Measurements from ENCODE around the gene IFITM10. TPM values are rescaled to one million over a fixed set of nuclear protein-coding genes. Genes with fewer than 3 reads are reported as not detected.
A peak's percentile ranks its signal among the peaks of the same experiment; 100 is the strongest.

IFITM10 gene
- total RNA-seq, 1 experiment from 2014 or later = 0.59 TPM

DNA sequence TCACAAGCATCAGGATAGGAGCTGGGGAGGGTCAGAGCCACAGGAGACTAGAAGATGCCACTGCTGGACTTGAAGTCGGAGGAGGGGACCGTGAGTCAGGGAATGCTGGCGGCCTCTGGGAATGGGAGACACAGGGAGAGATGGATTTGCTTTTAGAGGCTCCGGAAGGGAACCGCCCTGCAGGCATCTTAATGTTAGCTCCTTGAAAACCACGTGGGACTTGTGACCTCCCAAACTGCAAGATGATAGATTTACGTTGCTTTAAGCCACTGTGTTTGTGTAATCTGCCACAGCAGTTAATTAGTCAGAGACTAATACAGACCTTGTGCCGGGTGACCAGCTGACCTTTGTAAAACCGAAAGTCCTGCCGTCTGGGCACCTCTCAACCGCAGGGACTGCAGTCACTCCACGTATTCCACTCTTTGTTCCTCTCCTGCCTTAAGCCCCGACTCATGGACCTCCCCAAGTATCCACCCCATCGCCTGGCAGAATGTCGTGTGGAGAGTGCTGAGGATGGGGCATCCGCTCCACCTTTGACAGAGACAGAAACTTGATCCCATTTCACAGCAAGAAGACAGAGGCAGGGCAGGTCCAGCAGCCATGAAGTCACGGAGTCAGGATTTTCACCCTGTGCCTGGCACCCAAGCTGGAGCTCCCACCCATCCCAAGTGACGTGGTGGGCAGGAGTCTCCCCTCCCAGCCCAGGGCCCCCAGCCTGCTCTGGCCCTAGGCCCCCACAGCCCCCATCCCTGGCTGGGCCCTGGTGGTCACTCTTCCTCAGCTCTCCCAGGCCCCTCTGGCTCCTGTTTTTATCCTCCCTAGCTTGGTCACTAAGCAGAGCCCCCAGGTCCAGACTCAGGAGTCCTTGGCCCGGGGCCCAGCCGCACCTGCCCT, 32.7 kb upstream of the IFITM10 start:
- no peak overlapping the region for H3K4me3 Mint-ChIP-seq
- Histone ChIP-seq H2AFZ (ENCODE audit: low read length) (no peak overlapping the region), H2BK20ac (ENCODE audit: low read depth, low read length, poor library complexity, severe bottlenecking) (no peak overlapping the region), H2BK12ac (ENCODE audit: insufficient read length, low read depth, low read length) (no peak overlapping the region), H3T11ph (ENCODE audit: low read length) (no peak overlapping the region), H2BK5ac (ENCODE audit: insufficient read length, low read length) (no peak overlapping the region), H3K79me1 (ENCODE audit: insufficient read depth, low read depth, low read length, poor library complexity, severe bottlenecking) (no peaks in the 10 kb centered on the region), H3K79me2 (ENCODE audit: insufficient read depth, low read length) (no peaks in the 10 kb centered on the region), H3K27ac (ENCODE audit: insufficient read length, low read depth, low read length) (no peak overlapping the region), H4K8ac (replicated peaks; ENCODE audit: insufficient read length, low read depth, low read length) (no peak overlapping the region), H2AK5ac (ENCODE audit: insufficient read length, low read length) (no peak overlapping the region), H3K4ac (ENCODE audit: low read depth, low read length) (no peak overlapping the region), H3K27me3 (ENCODE audit: insufficient read depth, low read length) (no peaks in the 10 kb centered on the region), H3K9me3 (ENCODE audit: control insufficient read depth, low read depth, low read length) (no peaks in the 10 kb centered on the region), H3K23ac (ENCODE audit: insufficient read length, low read depth, low read length) (no peak overlapping the region), H3K14ac (ENCODE audit: insufficient read depth, low read length) (no peak overlapping the region), H2BK120ac (ENCODE audit: low read depth, low read length, poor library complexity, severe bottlenecking) (no peak overlapping the region), H3K23me2 (ENCODE audit: insufficient read length, low read depth, low read length, poor library complexity, severe bottlenecking) (no peaks in the 10 kb centered on the region), H3K4me1 (ENCODE audit: insufficient read depth, low read length) (no peaks in the 10 kb centered on the region), H4K5ac (ENCODE audit: insufficient read length, low read depth, low read length) (no peak overlapping the region), H4K20me1 (ENCODE audit: control insufficient read depth, insufficient read depth, insufficient read length) (no peaks in the 10 kb centered on the region), H4K91ac (ENCODE audit: insufficient read length, low read depth, low read length) (no peak overlapping the region), H3K18ac (ENCODE audit: insufficient read length, low read depth, low read length) (no peak overlapping the region), H3K56ac (ENCODE audit: insufficient read length, low read depth, low read length) (no peak overlapping the region), H3K4me2 (ENCODE audit: insufficient read depth, insufficient read length, low read length) (no peak overlapping the region), H2BK15ac (ENCODE audit: low read depth, low read length) (no peak overlapping the region), H3K9ac (ENCODE audit: extremely low read depth, insufficient read length, low read length) (no peak overlapping the region)
- peak overlapping the region in 1 of 3 experiments; percentile 96; a peak in 1 of 7 replicates for H3K27ac Mint-ChIP-seq
- H3K36me3 Mint-ChIP-seq (ENCODE audit: insufficient read depth in 1 of 3, low read depth in 3 of 3) = peaks cover 0 to 4% (median 0%) of the 10 kb centered on the region in 3 experiments; a peak in 2 of 7 replicates
- DNase-seq = no peak
- TF ChIP-seq, protein P1, sequence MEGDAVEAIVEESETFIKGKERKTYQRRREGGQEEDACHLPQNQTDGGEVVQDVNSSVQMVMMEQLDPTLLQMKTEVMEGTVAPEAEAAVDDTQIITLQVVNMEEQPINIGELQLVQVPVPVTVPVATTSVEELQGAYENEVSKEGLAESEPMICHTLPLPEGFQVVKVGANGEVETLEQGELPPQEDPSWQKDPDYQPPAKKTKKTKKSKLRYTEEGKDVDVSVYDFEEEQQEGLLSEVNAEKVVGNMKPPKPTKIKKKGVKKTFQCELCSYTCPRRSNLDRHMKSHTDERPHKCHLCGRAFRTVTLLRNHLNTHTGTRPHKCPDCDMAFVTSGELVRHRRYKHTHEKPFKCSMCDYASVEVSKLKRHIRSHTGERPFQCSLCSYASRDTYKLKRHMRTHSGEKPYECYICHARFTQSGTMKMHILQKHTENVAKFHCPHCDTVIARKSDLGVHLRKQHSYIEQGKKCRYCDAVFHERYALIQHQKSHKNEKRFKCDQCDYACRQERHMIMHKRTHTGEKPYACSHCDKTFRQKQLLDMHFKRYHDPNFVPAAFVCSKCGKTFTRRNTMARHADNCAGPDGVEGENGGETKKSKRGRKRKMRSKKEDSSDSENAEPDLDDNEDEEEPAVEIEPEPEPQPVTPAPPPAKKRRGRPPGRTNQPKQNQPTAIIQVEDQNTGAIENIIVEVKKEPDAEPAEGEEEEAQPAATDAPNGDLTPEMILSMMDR (conservative IDR thresholded peaks at IDR 0.05) = no peak
- H3K9me3 Mint-ChIP-seq = peaks cover 0 to 11% of the 10 kb centered on the region in 2 experiments; a peak in 3 of 5 replicates
- no CpG with 5 or more reads among the region's 20 CpGs for WGBS (ENCODE audit: extremely low coverage, insufficient read length, low lambda C conversion rate)
- peaks cover 20 to 34% of the 10 kb centered on the region in 2 experiments for H3K4me1 Mint-ChIP-seq
- H3K27me3 Mint-ChIP-seq (ENCODE audit: low read depth) = peaks cover 43% of the 10 kb centered on the region

Measured in H9 (cell line).